ENCODE results near the gene UBE2I.

UBE2I gene

GRCh38 chr16:1308036-1308976 is 1.1 kb upstream of the UBE2I start:
- Histone ChIP-seq H3K4me3 (ENCODE audit: low read depth, low read length) (peak overlapping the region; percentile 98), H3K9ac (ENCODE audit: low read length) (no peak overlapping the region), H3K4me1 (ENCODE audit: control insufficient read depth, insufficient read depth, low read length) (peaks cover 19% of the 10 kb centered on the region), H3K36me3 (ENCODE audit: control insufficient read depth, insufficient read depth, low read length) (peaks cover 12% of the 10 kb centered on the region), H3K9me3 (ENCODE audit: control insufficient read depth, insufficient read depth, low read depth, low read length) (no peaks in the 10 kb centered on the region), H3K27me3 (ENCODE audit: control insufficient read depth, insufficient read depth, low read length) (no peaks in the 10 kb centered on the region), H3K27ac (ENCODE audit: low read depth, low read length) (no peak overlapping the region)

- Histone ChIP-seq H3K27ac (ENCODE audit: low read depth, low read length) (peak overlapping the region; percentile 34; the same call in 1 of the 2 replicates), H3K27me3 (ENCODE audit: control insufficient read depth, insufficient read depth, low read length) (no peaks in the 10 kb centered on the region), H3K9me3 (ENCODE audit: control insufficient read depth, insufficient read depth, low read depth, low read length) (no peaks in the 10 kb centered on the region), H3K36me3 (ENCODE audit: control insufficient read depth, insufficient read depth, low read length) (peaks cover 30% of the 10 kb centered on the region), H3K4me1 (ENCODE audit: control insufficient read depth, insufficient read depth, low read length) (peaks cover 12% of the 10 kb centered on the region), H3K4me3 (ENCODE audit: low read depth, low read length) (peak overlapping the region; percentile 98), H3K9ac (ENCODE audit: low read length) (peak overlapping the region; percentile 84)
Measured at GRCh38 chr16:1309888-1310831, 724 bp downstream of the UBE2I start.

- peaks cover 12% of the 10 kb centered on the region for H3K4me1 ChIP-seq (ENCODE audit: control insufficient read depth, insufficient read depth, low read length)
- peak overlapping the region; percentile 84 for H3K9ac ChIP-seq (ENCODE audit: low read length)
- H3K36me3 ChIP-seq (ENCODE audit: control insufficient read depth, insufficient read depth, low read length) = peaks cover 36% of the 10 kb centered on the region
- H3K27ac ChIP-seq (ENCODE audit: low read depth, low read length) = no peak overlapping the region
- peak overlapping the region; percentile 98 for H3K4me3 ChIP-seq (ENCODE audit: low read depth, low read length)
- no peaks in the 10 kb centered on the region for H3K27me3 ChIP-seq (ENCODE audit: control insufficient read depth, insufficient read depth, low read length)
- H3K9me3 ChIP-seq (ENCODE audit: control insufficient read depth, insufficient read depth, low read depth, low read length) = no peaks in the 10 kb centered on the region
Measured at GRCh38 chr16:1310832-1311200, 1.4 kb downstream of the UBE2I start.

GRCh38 chr16:1311212-1311737 is 1.8 kb downstream of the UBE2I start:
- no peaks in the 10 kb centered on the region for H3K27me3 ChIP-seq (ENCODE audit: control insufficient read depth, insufficient read depth, low read length)
- H3K4me3 ChIP-seq (ENCODE audit: low read depth, low read length) = peak overlapping the region; percentile 98
- peak overlapping the region; percentile 41; the same call in 1 of the 2 replicates for H3K27ac ChIP-seq (ENCODE audit: low read depth, low read length)
- no peaks in the 10 kb centered on the region for H3K9me3 ChIP-seq (ENCODE audit: control insufficient read depth, insufficient read depth, low read depth, low read length)
- peak overlapping the region; percentile 84 for H3K9ac ChIP-seq (ENCODE audit: low read length)
- H3K4me1 ChIP-seq (ENCODE audit: control insufficient read depth, insufficient read depth, low read length) = peaks cover 12% of the 10 kb centered on the region
- H3K36me3 ChIP-seq (ENCODE audit: control insufficient read depth, insufficient read depth, low read length) = peaks cover 41% of the 10 kb centered on the region

GRCh38 chr16:1311738-1312466 is 2.5 kb downstream of the UBE2I start:
- peak overlapping the region; percentile 41; the same call in 1 of the 2 replicates for H3K27ac ChIP-seq (ENCODE audit: low read depth, low read length)
- H3K27me3 ChIP-seq (ENCODE audit: control insufficient read depth, insufficient read depth, low read length) = no peaks in the 10 kb centered on the region
- peaks cover 47% of the 10 kb centered on the region for H3K36me3 ChIP-seq (ENCODE audit: control insufficient read depth, insufficient read depth, low read length)
- H3K9ac ChIP-seq (ENCODE audit: low read length) = peak overlapping the region; percentile 51
- H3K9me3 ChIP-seq (ENCODE audit: control insufficient read depth, insufficient read depth, low read depth, low read length) = no peaks in the 10 kb centered on the region
- H3K4me1 ChIP-seq (ENCODE audit: control insufficient read depth, insufficient read depth, low read length) = peaks cover 12% of the 10 kb centered on the region
- H3K4me3 ChIP-seq (ENCODE audit: low read depth, low read length) = peak overlapping the region; percentile 98

GRCh38 chr16:1312467-1312816 is 3.0 kb downstream of the UBE2I start:
- Histone ChIP-seq H3K9me3 (ENCODE audit: control insufficient read depth, insufficient read depth, low read depth, low read length) (no peaks in the 10 kb centered on the region), H3K36me3 (ENCODE audit: control insufficient read depth, insufficient read depth, low read length) (peaks cover 53% of the 10 kb centered on the region), H3K4me3 (ENCODE audit: low read depth, low read length) (no peak overlapping the region), H3K4me1 (ENCODE audit: control insufficient read depth, insufficient read depth, low read length) (peaks cover 12% of the 10 kb centered on the region), H3K27me3 (ENCODE audit: control insufficient read depth, insufficient read depth, low read length) (no peaks in the 10 kb centered on the region), H3K27ac (ENCODE audit: low read depth, low read length) (no peak overlapping the region), H3K9ac (ENCODE audit: low read length) (no peak overlapping the region)

GRCh38 chr16:1312903-1313302 is 3.5 kb downstream of the UBE2I start:
- H3K9ac ChIP-seq (ENCODE audit: low read length) = no peak overlapping the region

GRCh38 chr16:1313721-1314369 is 4.4 kb downstream of the UBE2I start:
- Histone ChIP-seq H3K4me3 (ENCODE audit: low read depth, low read length) (no peak overlapping the region), H3K27me3 (ENCODE audit: control insufficient read depth, insufficient read depth, low read length) (no peaks in the 10 kb centered on the region), H3K27ac (ENCODE audit: low read depth, low read length) (no peak overlapping the region), H3K4me1 (ENCODE audit: control insufficient read depth, insufficient read depth, low read length) (peaks cover 12% of the 10 kb centered on the region), H3K36me3 (ENCODE audit: control insufficient read depth, insufficient read depth, low read length) (peaks cover 67% of the 10 kb centered on the region), H3K9ac (ENCODE audit: low read length) (no peak overlapping the region), H3K9me3 (ENCODE audit: control insufficient read depth, insufficient read depth, low read depth, low read length) (no peaks in the 10 kb centered on the region)

More at GRCh38 chr16:1312903-1313302, 3.5 kb downstream of the UBE2I start:
- Histone ChIP-seq H3K4me3 (ENCODE audit: low read depth, low read length) (no peak overlapping the region), H3K4me1 (ENCODE audit: control insufficient read depth, insufficient read depth, low read length) (peaks cover 12% of the 10 kb centered on the region), H3K36me3 (ENCODE audit: control insufficient read depth, insufficient read depth, low read length) (peaks cover 57% of the 10 kb centered on the region), H3K27ac (ENCODE audit: low read depth, low read length) (no peak overlapping the region), H3K27me3 (ENCODE audit: control insufficient read depth, insufficient read depth, low read length) (no peaks in the 10 kb centered on the region), H3K9me3 (ENCODE audit: control insufficient read depth, insufficient read depth, low read depth, low read length) (no peaks in the 10 kb centered on the region)

GRCh38 chr16:1314399-1315068 is 5.1 kb downstream of the UBE2I start:
- Histone ChIP-seq H3K4me3 (ENCODE audit: low read depth, low read length) (no peak overlapping the region), H3K4me1 (ENCODE audit: control insufficient read depth, insufficient read depth, low read length) (peaks cover 12% of the 10 kb centered on the region), H3K36me3 (ENCODE audit: control insufficient read depth, insufficient read depth, low read length) (peaks cover 74% of the 10 kb centered on the region), H3K9ac (ENCODE audit: low read length) (no peak overlapping the region), H3K9me3 (ENCODE audit: control insufficient read depth, insufficient read depth, low read depth, low read length) (no peaks in the 10 kb centered on the region), H3K27me3 (ENCODE audit: control insufficient read depth, insufficient read depth, low read length) (no peaks in the 10 kb centered on the region), H3K27ac (ENCODE audit: low read depth, low read length) (no peak overlapping the region)
